SU-DHL-6 (cell line): Measurements from ENCODE around the gene SNX9.

ENCODE experiments used
- H2AFZ ChIP-seq: fragments of 200-600 bp; sonication (generic); 2 replicates; pipeline ENCODE4 v1.6.1; 2014; ENCODE audit warnings: low read depth, mild to moderate bottlenecking, moderate library complexity, mixed read lengths, antibody characterized with exemption, low read length; ENCODE audit not compliant: severe bottlenecking
- H3F3A ChIP-seq: fragments of 200-600 bp; shearing (Covaris generic); 2 replicates; pipeline ENCODE4 v1.6.0; 2016; ENCODE audit warnings: antibody characterized with exemption, mild to moderate bottlenecking; ENCODE audit not compliant: insufficient read depth
- H3K27ac ChIP-seq: fragments of 200-600 bp; sonication (generic); 2 replicates; pipeline ENCODE4 v1.5.1; 2016; ENCODE audit warnings: low read depth, mild to moderate bottlenecking, low read length, moderate library complexity, mixed read lengths
- H3K27me3 ChIP-seq: fragments of 200-600 bp; sonication (generic), shearing (Covaris generic); 2 replicates; pipeline ENCODE4 v1.6.0; 2014; ENCODE audit warnings: mild to moderate bottlenecking, low read length
- H3K36me3 ChIP-seq: fragments of 200-600 bp; sonication (generic); 2 replicates; pipeline ENCODE4 v1.6.1; 2014; ENCODE audit warnings: mild to moderate bottlenecking, low read length, mixed read lengths
- H3K4me2 ChIP-seq: fragments of 300-600, 200-600 bp; shearing (Covaris generic), sonication (generic); 2 replicates; pipeline ENCODE4 v1.6.0; 2014; ENCODE audit warnings: low read length, low read depth, mild to moderate bottlenecking; ENCODE audit not compliant: poor library complexity, severe bottlenecking
- H3K4me3 ChIP-seq: fragments of 200-600 bp; sonication (generic); 2 replicates; pipeline ENCODE4 v1.5.1; 2014; ENCODE audit warnings: antibody characterized with exemption, low read length, mild to moderate bottlenecking, mixed read lengths; ENCODE audit not compliant: insufficient read depth, poor library complexity, severe bottlenecking
- H3K79me2 ChIP-seq: fragments of 200-600 bp; sonication (generic); 2 replicates; pipeline ENCODE4 v1.6.1; 2014; ENCODE audit warnings: mild to moderate bottlenecking, low read length, moderate library complexity; ENCODE audit not compliant: insufficient read depth
- H3K9ac ChIP-seq: fragments of 200-600 bp; sonication (generic); 2 replicates; pipeline ENCODE4 v1.7.0; 2014; ENCODE audit warnings: mild to moderate bottlenecking, low read length
- H3K9me2 ChIP-seq: fragments of 200-600 bp; sonication (generic); replicated peaks from 2 replicates; pipeline ENCODE4 v1.6.1; 2014; ENCODE audit warnings: low read length; ENCODE audit not compliant: insufficient read depth
- H3K9me3 ChIP-seq: fragments of 200-600 bp; sonication (generic); 2 replicates; pipeline ENCODE4 v1.6.1; 2014; ENCODE audit warnings: low read length, mixed read lengths; ENCODE audit not compliant: insufficient read depth
- H4K20me1 ChIP-seq: fragments of 200-600 bp; sonication (generic); 2 replicates; pipeline ENCODE4 v1.6.1; 2014; ENCODE audit warnings: low read depth, mild to moderate bottlenecking, antibody characterized with exemption, low read length, moderate library complexity, mixed read lengths
- EZH2phosphoT487 ChIP-seq: fragments of 200-600 bp; sonication (generic), shearing (Covaris generic); conservative IDR thresholded peaks from 2 replicates; pipeline ENCODE4 v1.6.1; 2018; ENCODE audit warnings: mild to moderate bottlenecking, antibody characterized with exemption, low read length, moderate library complexity, mixed read lengths
- TF ChIP-seq, protein P1 (sequence below): fragments of 200-600 bp; sonication (generic); IDR thresholded peaks from one replicate; pipeline ENCODE4 v1.5.1; 2017; ENCODE audit warnings: antibody characterized with exemption, mild to moderate bottlenecking, low read length, moderate library complexity; ENCODE audit not compliant: insufficient read depth, poor library complexity, severe bottlenecking

Gene SNX9

GRCh38 chr6:157830354-157831017 is 7.4 kb downstream of the SNX9 start:
- Histone ChIP-seq H3K27me3 (no peaks in the 10 kb centered on the region), H3K79me2 (no peaks in the 10 kb centered on the region), H3K9me3 (no peaks in the 10 kb centered on the region), H2AFZ (no peak overlapping the region), H3F3A (no peaks in the 10 kb centered on the region), H4K20me1 (no peaks in the 10 kb centered on the region; the same call in 1 of the 2 replicates), H3K4me2 (no peak overlapping the region), H3K4me3 (no peak overlapping the region), H3K9me2 (no peaks in the 10 kb centered on the region), H3K27ac (no peak overlapping the region), H3K9ac (no peak overlapping the region), H3K36me3 (no peaks in the 10 kb centered on the region)
- TF ChIP-seq, protein P1, sequence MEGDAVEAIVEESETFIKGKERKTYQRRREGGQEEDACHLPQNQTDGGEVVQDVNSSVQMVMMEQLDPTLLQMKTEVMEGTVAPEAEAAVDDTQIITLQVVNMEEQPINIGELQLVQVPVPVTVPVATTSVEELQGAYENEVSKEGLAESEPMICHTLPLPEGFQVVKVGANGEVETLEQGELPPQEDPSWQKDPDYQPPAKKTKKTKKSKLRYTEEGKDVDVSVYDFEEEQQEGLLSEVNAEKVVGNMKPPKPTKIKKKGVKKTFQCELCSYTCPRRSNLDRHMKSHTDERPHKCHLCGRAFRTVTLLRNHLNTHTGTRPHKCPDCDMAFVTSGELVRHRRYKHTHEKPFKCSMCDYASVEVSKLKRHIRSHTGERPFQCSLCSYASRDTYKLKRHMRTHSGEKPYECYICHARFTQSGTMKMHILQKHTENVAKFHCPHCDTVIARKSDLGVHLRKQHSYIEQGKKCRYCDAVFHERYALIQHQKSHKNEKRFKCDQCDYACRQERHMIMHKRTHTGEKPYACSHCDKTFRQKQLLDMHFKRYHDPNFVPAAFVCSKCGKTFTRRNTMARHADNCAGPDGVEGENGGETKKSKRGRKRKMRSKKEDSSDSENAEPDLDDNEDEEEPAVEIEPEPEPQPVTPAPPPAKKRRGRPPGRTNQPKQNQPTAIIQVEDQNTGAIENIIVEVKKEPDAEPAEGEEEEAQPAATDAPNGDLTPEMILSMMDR, result no peak
- no peak for TF ChIP-seq EZH2phosphoT487

- H3K9ac ChIP-seq, result no peak overlapping the region
- no peak overlapping the region for H3K4me2 ChIP-seq
- no peak for TF ChIP-seq EZH2phosphoT487
- TF ChIP-seq, protein P1, result no peak
Measured at GRCh38 chr6:157831018-157831369, 7.9 kb downstream of the SNX9 start.

DNA sequence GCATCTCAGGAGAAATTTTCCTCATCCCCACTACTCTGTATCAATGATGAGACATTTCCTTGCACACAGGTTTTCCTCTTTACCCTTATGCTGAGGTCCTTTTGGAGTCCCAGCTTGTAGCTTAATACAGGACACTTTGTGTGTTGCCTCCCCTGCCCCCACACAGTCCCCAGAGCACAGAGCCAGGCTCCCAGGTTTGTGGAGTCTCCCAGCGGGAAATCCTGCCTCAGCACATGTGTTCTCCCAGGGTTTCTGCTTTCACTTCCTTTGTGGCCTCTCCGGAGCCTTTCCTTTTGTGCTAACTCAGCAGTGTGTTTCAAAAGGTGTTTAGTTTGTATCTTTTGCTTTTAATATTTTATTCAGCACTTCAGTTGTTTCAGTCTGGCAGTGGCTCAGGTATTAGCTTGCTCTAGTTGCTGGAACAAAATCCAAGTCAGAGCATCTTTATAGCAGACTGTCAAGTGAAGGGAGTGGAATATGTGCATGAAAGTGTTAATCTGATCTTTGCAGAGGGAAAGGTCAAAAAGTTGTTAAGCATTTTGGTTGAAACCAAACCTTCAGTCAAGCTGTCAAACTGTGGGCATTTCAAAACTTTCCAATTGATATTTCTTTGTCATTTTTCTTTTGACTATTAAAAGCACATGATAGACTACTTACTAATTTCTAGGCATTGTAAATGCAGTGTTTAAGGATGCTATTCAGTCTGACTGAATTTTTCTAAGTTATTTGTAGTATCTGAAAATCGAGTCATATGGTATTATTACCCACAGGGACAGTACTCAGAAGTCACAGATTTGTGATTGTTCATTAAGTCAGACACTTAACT is 8.6 kb downstream of the SNX9 start:
- no peaks in the 10 kb centered on the region for H3F3A ChIP-seq
- TF ChIP-seq, protein P1, result no peak
- TF ChIP-seq EZH2phosphoT487, result no peak
- H3K9me3 ChIP-seq, result no peaks in the 10 kb centered on the region
- no peaks in the 10 kb centered on the region for H3K27me3 ChIP-seq
- no peaks in the 10 kb centered on the region for H3K79me2 ChIP-seq
- H3K27ac ChIP-seq, result no peak overlapping the region
- H3K4me2 ChIP-seq, result no peak overlapping the region
- H3K36me3 ChIP-seq, result no peaks in the 10 kb centered on the region
- no peak overlapping the region for H3K9ac ChIP-seq
- H3K4me3 ChIP-seq, result no peak overlapping the region
- no peak overlapping the region for H2AFZ ChIP-seq
- H4K20me1 ChIP-seq, result no peaks in the 10 kb centered on the region; the same call in 1 of the 2 replicates
- no peaks in the 10 kb centered on the region for H3K9me2 ChIP-seq

More at GRCh38 chr6:157831018-157831369, 7.9 kb downstream of the SNX9 start:
- Histone ChIP-seq H3K9me2 (no peaks in the 10 kb centered on the region), H4K20me1 (no peaks in the 10 kb centered on the region; the same call in 1 of the 2 replicates), H3F3A (no peaks in the 10 kb centered on the region), H3K79me2 (no peaks in the 10 kb centered on the region), H3K9me3 (no peaks in the 10 kb centered on the region), H3K27me3 (no peaks in the 10 kb centered on the region), H3K36me3 (no peaks in the 10 kb centered on the region), H2AFZ (no peak overlapping the region), H3K27ac (no peak overlapping the region), H3K4me3 (no peak overlapping the region)
